NCI-H2107 treated with DMSO at 0.1 percent for 48 hours (cell line): ENCODE data around the gene PEX7.
A peak's percentile ranks its signal among the peaks of the same experiment; 100 is the strongest.
"Not testable (repeated sequence)": the region's sequence is repeated elsewhere in the genome, so short reads cannot be mapped to it uniquely, and the experiment has no call there.

Experiments used
- DNase-seq: peaks from one replicate; lab custom pipeline; 2025; ENCODE audit not compliant: unreplicated experiment; lab: John Stamatoyannopoulos, UW

PEX7 gene

DNA sequence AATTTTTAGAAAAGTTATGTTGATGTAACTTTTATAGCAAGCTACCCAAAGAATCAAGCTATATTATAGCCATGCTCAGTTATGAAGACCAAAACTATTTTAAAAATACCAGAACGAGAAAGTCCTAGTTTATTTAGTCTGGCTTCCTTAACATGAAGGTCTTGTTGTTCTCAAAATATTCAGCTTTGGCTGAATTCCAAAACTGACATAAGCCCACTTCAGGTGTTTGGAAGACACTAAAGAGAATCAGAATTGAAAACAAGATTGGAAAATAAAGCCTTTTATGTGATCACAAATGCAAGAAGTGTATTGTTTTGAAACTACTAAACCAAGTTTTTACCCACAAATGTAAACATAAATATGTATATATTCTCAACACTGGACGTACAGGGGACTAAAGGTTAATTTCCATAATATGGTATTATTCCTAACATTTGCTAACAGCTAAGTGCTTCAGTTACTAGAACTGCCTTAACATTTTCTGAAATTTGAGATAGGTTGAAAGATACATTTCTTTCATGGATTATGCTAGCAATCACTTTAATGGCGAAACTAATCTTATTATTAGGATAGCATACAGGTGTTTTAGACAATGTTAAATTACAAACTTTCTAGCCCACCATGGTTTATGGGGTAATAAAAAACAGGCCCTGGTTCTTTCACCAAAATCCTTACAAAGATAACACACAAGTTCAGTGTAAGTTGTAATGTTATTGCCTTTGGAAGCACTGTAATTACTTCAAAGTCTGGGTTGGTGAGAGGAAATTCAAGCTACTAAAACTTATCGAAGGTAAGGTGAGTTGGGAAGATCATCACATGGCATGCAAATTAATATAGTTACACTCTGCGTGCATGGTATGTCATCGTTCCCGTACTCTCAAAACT is 31.7 kb upstream of the PEX7 start:
- no peak for DNase-seq

DNA sequence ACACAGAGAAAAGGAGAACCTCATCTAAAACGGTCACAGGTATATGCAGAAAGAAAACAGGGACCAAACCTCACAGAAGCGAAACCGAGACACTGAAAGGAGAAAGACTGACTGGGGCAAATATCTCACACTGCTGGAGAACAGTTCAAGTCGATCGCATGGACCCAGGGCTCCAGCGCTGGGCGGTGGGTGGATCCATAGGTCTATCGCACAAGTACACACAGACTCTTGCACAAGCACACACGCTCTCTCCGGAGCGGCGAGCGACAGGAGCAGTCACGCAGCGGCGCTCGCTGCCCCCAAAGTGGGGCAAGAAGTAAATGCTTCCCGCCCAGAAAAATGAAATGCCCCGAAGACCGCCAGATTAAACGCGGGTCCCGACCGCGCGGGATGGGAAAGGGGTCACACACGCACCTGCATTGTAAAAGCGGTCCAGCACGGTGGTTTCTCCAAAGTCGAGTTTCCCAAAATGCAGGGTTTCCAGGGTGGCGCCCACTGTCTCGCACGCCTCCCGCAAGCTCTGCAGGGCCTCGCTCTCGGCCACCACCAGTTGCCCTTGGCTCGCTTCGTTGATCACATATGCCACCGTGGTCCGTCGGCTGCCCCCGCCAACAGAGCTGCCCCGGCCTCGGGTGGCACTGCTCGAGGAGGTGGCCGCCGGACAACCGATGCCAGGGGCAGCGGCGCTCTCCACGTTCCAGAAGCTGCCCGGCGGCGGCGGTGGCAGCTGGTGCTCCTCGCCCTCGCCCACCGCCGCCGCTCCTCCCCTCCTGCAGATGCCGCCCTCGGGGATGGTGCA is 30.9 kb upstream of the PEX7 start:
- peak; percentile 3 for DNase-seq

DNA sequence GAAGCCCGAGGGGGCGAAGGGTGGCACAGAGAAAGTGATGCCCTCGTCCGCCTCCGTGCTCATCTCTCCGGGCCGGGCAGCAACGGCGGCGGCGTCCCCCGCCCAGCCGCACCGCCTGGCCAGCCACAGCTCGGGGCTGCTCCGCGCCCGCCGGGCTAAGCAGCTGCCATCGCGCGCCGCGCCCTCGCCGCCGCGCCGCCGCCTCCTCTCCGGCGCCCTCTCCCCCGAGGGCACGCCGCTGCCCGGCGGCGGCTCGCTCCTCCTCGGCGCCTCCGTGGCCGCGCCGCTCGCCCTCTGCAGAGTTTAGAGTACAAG is 30.3 kb upstream of the PEX7 start:
- DNase-seq, result no peak

- peak; percentile 48 for DNase-seq
Measured at GRCh38 chr6:136792410-136793262, 29.8 kb upstream of the PEX7 start, which contains the start of gene MAP3K5. Gene MAP3K5 (minus strand): TSS chr6:136792477. CDS start chr6:136792157, 320 bp downstream.

DNA sequence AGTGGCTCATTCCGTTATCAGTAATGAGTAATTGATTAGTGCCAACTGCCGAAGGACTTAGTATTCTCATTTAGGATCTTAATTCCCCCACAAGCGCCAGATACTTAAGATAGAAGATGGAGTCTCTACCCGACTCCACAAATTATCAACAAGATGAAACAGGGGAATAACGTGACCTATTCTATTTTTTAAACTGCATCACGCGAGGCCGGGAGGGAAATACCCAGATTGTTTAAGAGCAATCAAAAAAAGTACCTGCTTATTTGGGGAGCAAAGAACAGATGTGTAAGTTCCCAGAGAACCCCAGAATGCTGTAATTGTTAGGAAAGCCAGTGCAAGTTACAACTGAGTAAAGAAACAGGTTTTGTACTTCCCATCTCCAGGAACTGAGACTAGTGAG is 29.0 kb upstream of the PEX7 start:
- no peak for DNase-seq

DNA sequence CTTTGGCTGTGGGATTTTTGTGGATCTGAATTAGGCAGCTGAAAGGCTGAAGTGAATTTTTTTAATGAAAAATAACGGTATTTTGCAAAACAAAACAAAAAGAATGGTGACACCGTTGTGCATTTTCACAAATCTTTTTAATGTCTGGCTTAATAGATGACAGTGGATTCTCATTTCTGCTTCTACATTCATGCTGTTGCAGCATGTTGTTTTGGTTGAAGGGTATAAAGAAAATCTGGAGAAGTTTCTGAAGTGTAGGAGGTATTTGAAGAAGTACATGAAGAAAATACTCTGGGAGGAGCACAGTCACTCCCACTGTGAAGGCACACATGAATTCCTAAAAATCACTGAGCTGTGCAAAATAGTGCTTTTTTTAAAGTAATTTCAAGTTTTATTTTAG is 27.0 kb upstream of the PEX7 start:
- DNase-seq, result no peak

- no peak for DNase-seq
Measured at GRCh38 chr6:136795996-136796395, 26.4 kb upstream of the PEX7 start.

DNA sequence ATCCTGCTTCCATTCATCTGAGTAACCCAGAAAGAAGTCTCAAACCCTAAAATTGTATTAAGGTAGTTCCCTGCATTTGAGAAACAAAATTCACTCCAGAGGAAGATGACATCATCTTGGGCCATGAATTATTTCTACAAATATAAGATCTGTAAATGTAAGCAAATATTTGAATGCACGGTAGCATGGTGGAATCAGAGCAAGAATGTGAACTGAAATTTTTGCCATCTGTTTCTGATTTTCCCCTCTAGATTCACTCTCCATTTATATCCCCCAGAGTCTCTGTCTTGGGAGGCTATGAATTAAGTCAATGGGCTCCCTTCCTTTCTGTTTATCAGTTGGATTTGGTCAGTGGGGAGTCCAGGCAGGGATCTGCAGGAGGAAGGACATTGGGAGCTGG is 24.3 kb upstream of the PEX7 start:
- no peak for DNase-seq

- DNase-seq, result no peak
Measured at GRCh38 chr6:136801581-136801980, 20.8 kb upstream of the PEX7 start.

DNA sequence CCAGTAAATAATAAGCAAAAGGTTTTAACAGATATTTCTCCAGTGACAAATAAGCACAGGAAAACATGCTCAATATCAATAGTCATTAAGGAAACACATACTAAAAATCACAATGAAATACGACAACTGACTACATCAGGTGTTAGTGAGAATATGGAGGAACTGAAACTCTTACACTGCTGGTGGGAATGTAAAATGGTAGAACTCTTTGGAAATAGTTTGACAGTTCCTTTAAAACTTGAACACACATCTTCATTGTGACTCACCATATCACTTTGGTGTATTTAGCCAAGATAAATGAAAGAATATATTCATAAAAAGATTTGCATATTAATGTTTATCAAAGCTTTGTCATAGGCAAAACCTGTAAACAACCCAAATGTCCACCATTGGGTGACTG is 18.8 kb upstream of the PEX7 start:
- DNase-seq, result no peak

DNA sequence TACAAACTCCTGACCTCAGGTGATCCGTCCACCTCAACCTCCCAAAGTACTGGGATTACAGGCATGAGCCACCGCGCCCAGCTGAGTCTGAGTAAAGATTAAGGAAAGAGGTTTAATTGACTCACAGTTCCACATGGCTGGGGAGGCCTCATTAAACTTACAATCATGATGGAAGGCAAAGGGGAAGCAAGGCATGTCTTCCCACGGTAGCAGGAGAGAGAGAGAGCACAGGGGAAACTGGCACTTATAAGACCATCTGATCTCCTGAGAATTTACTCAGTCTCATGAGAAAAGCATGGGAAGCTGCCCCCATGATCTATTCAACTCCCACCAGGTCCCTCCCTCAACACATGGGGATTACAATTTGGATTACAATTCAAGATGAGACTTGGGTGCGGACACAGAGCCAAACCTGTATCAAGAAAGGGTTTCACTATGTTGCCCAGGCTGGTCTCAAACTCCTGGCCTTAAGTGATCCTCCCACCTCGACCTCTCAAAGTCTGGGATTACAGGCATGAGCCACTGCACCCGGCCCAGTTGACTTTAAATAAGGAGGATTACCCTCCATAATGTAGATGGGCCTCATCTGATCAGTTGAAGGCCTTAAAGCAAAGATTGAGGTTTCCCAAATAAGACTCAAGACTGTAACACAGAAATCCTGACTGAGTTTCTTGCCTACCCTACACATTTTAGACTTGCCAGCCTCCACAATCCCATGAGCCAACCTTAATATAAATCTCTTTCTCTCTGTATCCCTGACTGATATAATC is 13.1 kb upstream of the PEX7 start:
- DNase-seq, result no peak

GRCh38 chr6:136811272-136811671 is 11.1 kb upstream of the PEX7 start:
- DNase-seq, result no peak

GRCh38 chr6:136812174-136812573 is 10.2 kb upstream of the PEX7 start:
- no peak for DNase-seq

GRCh38 chr6:136815608-136816007 is 6.8 kb upstream of the PEX7 start:
- DNase-seq, result not testable (repeated sequence)

- DNase-seq, result no peak
Measured at GRCh38 chr6:136816656-136817055, 5.7 kb upstream of the PEX7 start.

DNA sequence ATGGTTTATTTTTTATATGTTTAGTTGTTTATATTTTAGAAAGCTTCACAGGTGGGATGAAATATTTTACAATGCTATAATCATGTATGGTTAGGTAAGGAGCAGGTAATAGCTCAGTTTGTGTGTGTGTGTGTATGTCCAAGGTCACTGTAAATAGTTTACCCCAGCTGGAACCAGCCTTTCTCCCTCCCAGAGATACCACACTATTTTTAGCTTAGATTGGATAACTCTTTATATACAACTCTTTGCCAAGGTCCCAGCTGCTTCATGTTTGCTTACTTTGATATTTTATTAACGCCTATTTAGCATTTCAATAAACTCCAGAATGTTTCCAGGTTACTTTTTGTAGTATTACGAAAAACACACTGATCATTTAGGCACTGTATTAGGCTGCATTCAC is 1.8 kb upstream of the PEX7 start:
- no peak for DNase-seq

DNA sequence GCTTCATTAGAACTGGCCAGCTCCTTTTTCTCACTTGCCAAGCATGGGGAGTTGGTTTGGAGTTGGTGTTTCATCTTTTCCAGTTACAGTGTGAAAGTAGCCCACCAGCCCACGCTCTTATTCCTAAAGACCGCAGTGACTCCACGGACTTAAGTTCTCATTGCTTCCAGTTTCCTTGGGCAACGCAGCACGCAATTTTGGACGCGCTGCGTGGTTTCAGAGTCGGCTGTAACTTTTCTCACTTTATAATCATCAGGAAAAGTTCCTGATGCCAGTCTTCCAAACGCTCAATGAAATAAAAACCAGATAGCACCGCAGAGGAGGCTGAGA is 381 bp upstream of the PEX7 start:
- no peak for DNase-seq

DNA sequence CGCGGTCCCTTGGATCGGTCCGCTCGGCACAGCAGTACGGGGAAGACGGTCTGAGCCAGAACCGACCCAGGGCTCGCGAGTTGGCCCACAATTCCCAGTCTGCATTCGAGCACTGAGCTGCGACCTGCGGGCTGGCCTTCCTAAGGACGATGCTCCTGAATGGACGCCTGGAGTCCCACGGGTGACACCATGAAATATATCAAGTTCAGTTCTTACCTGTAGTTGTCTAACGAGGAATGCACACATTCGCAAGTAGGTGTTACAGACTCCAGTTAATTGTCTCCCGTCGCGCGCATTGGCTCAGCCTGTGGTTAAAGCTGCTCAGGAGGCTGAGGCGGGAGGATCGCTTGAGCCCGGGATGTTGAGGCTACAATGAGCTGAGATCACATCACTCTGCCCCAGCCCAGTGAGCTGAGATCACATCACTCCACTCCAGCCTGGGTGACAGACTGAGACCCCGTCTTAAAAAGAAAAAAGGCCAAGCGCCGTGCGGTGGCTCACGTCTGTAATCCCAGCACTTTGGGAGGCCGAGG is 802 bp downstream of the PEX7 start:
- DNase-seq, result no peak

DNA sequence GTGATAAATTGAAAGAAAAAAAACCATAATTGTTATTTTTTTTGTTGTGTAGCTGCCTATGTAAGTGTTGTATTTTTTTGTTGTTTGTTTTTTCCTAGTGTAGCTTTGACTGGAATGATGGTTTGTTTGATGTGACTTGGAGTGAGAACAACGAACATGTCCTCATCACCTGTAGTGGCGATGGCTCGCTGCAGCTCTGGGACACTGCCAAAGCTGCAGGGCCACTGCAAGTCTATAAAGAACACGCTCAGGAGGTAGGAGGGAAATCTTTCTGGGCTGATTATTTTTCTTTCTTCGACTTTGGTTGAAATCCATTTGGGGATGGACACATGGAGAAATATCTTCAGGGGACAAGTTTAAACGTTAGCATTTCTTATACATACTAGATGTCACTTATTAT is 3.8 kb downstream of the PEX7 start:
- no peak for DNase-seq

DNA sequence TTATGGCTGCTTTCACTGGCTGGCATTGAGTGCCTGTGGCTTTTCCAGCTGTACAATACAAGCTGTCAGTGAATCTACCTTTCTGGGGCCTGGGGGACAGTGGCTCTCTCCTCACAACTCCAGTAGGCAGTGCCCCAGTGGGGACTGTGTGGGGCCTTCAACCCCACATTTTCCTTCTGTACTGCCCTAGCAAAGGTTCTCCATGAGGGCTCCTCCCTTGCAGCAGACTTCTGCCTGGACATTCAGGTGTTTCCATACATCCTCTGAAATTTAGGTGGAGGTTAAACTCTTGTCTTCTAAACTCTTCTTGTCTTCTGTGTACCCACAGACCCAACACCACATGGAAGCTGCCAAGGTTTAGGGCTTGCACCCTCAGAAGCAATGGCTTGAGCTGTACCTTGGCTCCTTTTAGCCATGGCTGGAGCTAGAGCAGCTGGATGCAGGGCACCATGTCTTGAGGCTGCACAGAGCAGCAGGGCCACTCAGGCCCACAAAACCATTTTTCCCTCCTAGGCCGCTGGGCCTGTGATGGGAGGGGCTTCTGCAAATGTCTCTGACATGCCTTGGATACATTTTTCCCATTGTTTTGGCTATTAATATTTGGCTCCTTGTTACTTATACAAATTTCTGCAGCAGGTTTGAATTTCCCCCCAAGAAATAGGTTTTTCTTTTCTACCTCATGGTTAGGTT is 9.6 kb downstream of the PEX7 start:
- no peak for DNase-seq
